H9 (cell line): ENCODE results near the gene KCNJ16. TPM values are rescaled to one million over a fixed set of nuclear protein-coding genes. Genes with fewer than 3 reads are reported as not detected.

Experiments used
- DNase-seq: peaks from one replicate; pipeline ENCODE4 v3.0.0-alpha.2; 2017
- H2AFZ ChIP-seq: one replicate; pipeline ENCODE4 v1.6.1; 2013; ENCODE audit warnings: mild to moderate bottlenecking, low read length, control low read depth, moderate library complexity
- H2AK5ac ChIP-seq: 2 replicates; pipeline ENCODE4 v1.6.1; 2013; ENCODE audit warnings: low read length, control low read depth, mixed read lengths; ENCODE audit not compliant: insufficient read length
- H2BK120ac ChIP-seq: one replicate; pipeline ENCODE4 v1.6.1; 2013; ENCODE audit warnings: low read depth, mild to moderate bottlenecking, low read length, control low read depth, inconsistent platforms; ENCODE audit not compliant: poor library complexity, severe bottlenecking
- H2BK12ac ChIP-seq: 2 replicates; pipeline ENCODE4 v1.6.1; 2013; ENCODE audit warnings: low read length, control low read depth, mixed read lengths, low read depth; ENCODE audit not compliant: insufficient read length
- H2BK15ac ChIP-seq: 2 replicates; pipeline ENCODE4 v1.6.1; 2013; ENCODE audit warnings: low read depth, low read length, control low read depth
- H2BK20ac ChIP-seq: one replicate; pipeline ENCODE4 v1.6.1; 2013; ENCODE audit warnings: low read depth, mild to moderate bottlenecking, low read length, control low read depth, inconsistent platforms; ENCODE audit not compliant: poor library complexity, severe bottlenecking
- H2BK5ac ChIP-seq: 2 replicates; pipeline ENCODE4 v1.6.1; 2013; ENCODE audit warnings: low read length, control low read depth, mixed read lengths; ENCODE audit not compliant: insufficient read length
- H3K14ac ChIP-seq: 2 replicates; pipeline ENCODE4 v1.6.1; 2013; ENCODE audit warnings: low read length, control low read depth; ENCODE audit not compliant: insufficient read depth
- H3K18ac ChIP-seq: 2 replicates; pipeline ENCODE4 v1.6.1; 2013; ENCODE audit warnings: low read depth, mild to moderate bottlenecking, mixed read lengths, low read length, control low read depth; ENCODE audit not compliant: insufficient read length
- H3K23ac ChIP-seq: 2 replicates; pipeline ENCODE4 v1.6.1; 2013; ENCODE audit warnings: low read length, control low read depth, mixed read lengths, low read depth; ENCODE audit not compliant: insufficient read length
- H3K23me2 ChIP-seq: 2 replicates; pipeline ENCODE4 v1.6.1; 2013; ENCODE audit warnings: low read depth, mild to moderate bottlenecking, mixed read lengths, low read length, control low read depth; ENCODE audit not compliant: insufficient read length, poor library complexity, severe bottlenecking
- H3K27ac ChIP-seq: 2 replicates; pipeline ENCODE4 v1.5.1; 2013; ENCODE audit warnings: low read length, control low read depth, mixed read lengths, low read depth; ENCODE audit not compliant: insufficient read length
- H3K27me3 ChIP-seq: 2 replicates; pipeline ENCODE4 v1.6.1; 2013; ENCODE audit warnings: low read length, control low read depth, inconsistent platforms; ENCODE audit not compliant: insufficient read depth
- H3K4ac ChIP-seq: 2 replicates; pipeline ENCODE4 v1.6.1; 2013; ENCODE audit warnings: low read depth, mild to moderate bottlenecking, control low read depth, inconsistent platforms, low read length, moderate library complexity
- H3K4me1 ChIP-seq: 2 replicates; pipeline ENCODE4 v1.6.1; 2013; ENCODE audit warnings: low read length, control low read depth, inconsistent platforms; ENCODE audit not compliant: insufficient read depth
- H3K4me2 ChIP-seq: 2 replicates; pipeline ENCODE4 v1.6.1; 2013; ENCODE audit warnings: low read length, control low read depth, mixed read lengths; ENCODE audit not compliant: insufficient read length, insufficient read depth
- H3K56ac ChIP-seq: 2 replicates; pipeline ENCODE4 v1.6.1; 2013; ENCODE audit warnings: low read depth, mild to moderate bottlenecking, mixed read lengths, low read length, control low read depth; ENCODE audit not compliant: insufficient read length
- H3K79me1 ChIP-seq: 2 replicates; pipeline ENCODE4 v1.6.1; 2013; ENCODE audit warnings: low read depth, mild to moderate bottlenecking, moderate library complexity, low read length, control low read depth, inconsistent platforms; ENCODE audit not compliant: insufficient read depth, poor library complexity, severe bottlenecking
- H3K79me2 ChIP-seq: 2 replicates; pipeline ENCODE4 v1.6.1; 2013; ENCODE audit warnings: low read length, control low read depth, inconsistent platforms; ENCODE audit not compliant: insufficient read depth
- H3K9ac ChIP-seq: 2 replicates; pipeline ENCODE4 v1.6.1; 2013; ENCODE audit warnings: low read length, control low read depth, mixed read lengths; ENCODE audit not compliant: insufficient read length; ENCODE audit errors: extremely low read depth
- H3K9me3 ChIP-seq: one replicate; pipeline ENCODE4 v1.6.1; 2013; ENCODE audit warnings: low read depth, low read length, inconsistent platforms; ENCODE audit not compliant: control insufficient read depth
- H3T11ph ChIP-seq: one replicate; pipeline ENCODE4 v1.6.1; 2013; ENCODE audit warnings: mild to moderate bottlenecking, low read length, control low read depth, inconsistent platforms
- H4K20me1 ChIP-seq: one replicate; pipeline ENCODE4 v1.6.1; 2013; ENCODE audit not compliant: control insufficient read depth, insufficient read length, insufficient read depth
- H4K5ac ChIP-seq: 2 replicates; pipeline ENCODE4 v1.6.1; 2013; ENCODE audit warnings: low read depth, mild to moderate bottlenecking, mixed read lengths, low read length, control low read depth; ENCODE audit not compliant: insufficient read length
- H4K8ac ChIP-seq: replicated peaks from 2 replicates; pipeline ENCODE4 v1.6.1; 2013; ENCODE audit warnings: low read length, control low read depth, mixed read lengths, low read depth; ENCODE audit not compliant: insufficient read length
- H4K91ac ChIP-seq: 2 replicates; pipeline ENCODE4 v1.6.1; 2013; ENCODE audit warnings: low read depth, mild to moderate bottlenecking, moderate library complexity, mixed read lengths, low read length, control low read depth; ENCODE audit not compliant: insufficient read length
- H3K27ac Mint-ChIP-seq, 3 experiments: 2 replicates in 2 of 3; 3 replicates in 1 of 3; pipeline ENCODE4 v1.8.0; 2020 to 2021; ENCODE audit warnings: mixed read lengths in 3 of 3, mild to moderate bottlenecking in 1 of 3, moderate library complexity in 1 of 3
- H3K27me3 Mint-ChIP-seq: 2 replicates; pipeline ENCODE4 v1.8.0; 2021; ENCODE audit warnings: low read depth, mild to moderate bottlenecking, moderate library complexity, mixed read lengths
- H3K36me3 Mint-ChIP-seq, 3 experiments: 2 replicates in 2 of 3; 3 replicates in 1 of 3; pipeline ENCODE4 v1.8.0; 2020 to 2021; ENCODE audit warnings: low read depth in 3 of 3, mixed read lengths in 3 of 3; ENCODE audit not compliant: insufficient read depth in 1 of 3
- H3K4me1 Mint-ChIP-seq, 2 experiments: 2 replicates each; pipeline ENCODE4 v1.8.0; 2020; ENCODE audit warnings: mixed read lengths in 2 of 2
- H3K4me3 Mint-ChIP-seq, 2 experiments: 2 replicates in 1 of 2; 3 replicates in 1 of 2; pipeline ENCODE4 v1.8.0; 2020 to 2021; ENCODE audit warnings: mild to moderate bottlenecking in 2 of 2, mixed read lengths in 2 of 2, moderate library complexity in 1 of 2
- H3K9me3 Mint-ChIP-seq, 2 experiments: 2 replicates in 1 of 2; 3 replicates in 1 of 2; pipeline ENCODE4 v1.8.0; 2020; ENCODE audit warnings: mild to moderate bottlenecking in 2 of 2, mixed read lengths in 2 of 2, moderate library complexity in 1 of 2
- CTCF ChIP-seq: fragments of 200-600 bp; sonication (generic); conservative IDR thresholded peaks from 3 replicates; pipeline ENCODE4 v1.8.0; 2021; ENCODE audit warnings: antibody characterized with exemption, mild to moderate bottlenecking
- WGBS: extraction: QIAGEN DNeasy Blood & Tissue Kit; methylation state at CpG from one replicate; pipeline ENCODE4 v1.1.7; 2013; ENCODE audit warnings: missing lambda C conversion rate, low lambda C conversion rate, mixed read lengths; ENCODE audit not compliant: insufficient read length; ENCODE audit errors: extremely low coverage; 5-methylcytosine and 5-hydroxymethylcytosine counted together
- total RNA-seq: library from RNA; stranded (reverse); gene quantifications from 2 replicates; pipeline ENCODE4 v1.2.1, GENCODE V29; 2021

KCNJ16 gene
- total RNA-seq, 1 experiment from 2014 or later = not detected

DNA sequence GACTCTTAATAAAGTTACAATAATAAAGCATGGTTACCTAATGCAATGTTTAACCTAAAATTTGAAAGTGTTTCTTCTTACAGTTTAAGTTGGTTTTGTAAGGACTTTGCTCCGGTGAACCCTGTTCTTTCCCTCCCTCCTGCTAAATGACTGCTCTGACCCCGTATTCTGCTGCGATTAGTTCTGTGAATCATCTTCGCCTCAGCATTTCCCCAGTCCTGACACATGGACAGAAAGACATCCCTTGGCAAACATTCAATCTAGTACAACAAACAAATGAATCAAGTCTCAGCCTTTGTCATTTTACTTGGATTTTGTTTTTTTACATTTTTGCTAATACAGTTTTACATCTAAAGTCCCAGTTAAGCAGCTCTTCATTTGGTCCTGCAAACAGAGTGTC lies 109.7 kb downstream of the KCNJ16 start:
- no peak overlapping the region for H3K23ac ChIP-seq
- no peak overlapping the region for H4K91ac ChIP-seq
- H3T11ph ChIP-seq = no peak overlapping the region
- no peak overlapping the region for H2BK5ac ChIP-seq
- H3K9me3 Mint-ChIP-seq = no peaks in the 10 kb centered on the region
- H3K18ac ChIP-seq = no peak overlapping the region
- H3K23me2 ChIP-seq = no peaks in the 10 kb centered on the region
- no peak overlapping the region for H2BK120ac ChIP-seq
- H3K14ac ChIP-seq = no peak overlapping the region
- no peaks in the 10 kb centered on the region for H3K79me2 ChIP-seq
- no peak overlapping the region for H3K56ac ChIP-seq
- H4K8ac ChIP-seq = no peak overlapping the region
- H3K27ac Mint-ChIP-seq = no peak overlapping the region
- no peak overlapping the region for H3K4me3 Mint-ChIP-seq
- H3K27ac ChIP-seq = no peak overlapping the region
- WGBS = no CpG with 5 or more reads among the region's 4 CpGs
- no peaks in the 10 kb centered on the region for H3K27me3 Mint-ChIP-seq
- no peaks in the 10 kb centered on the region for H3K27me3 ChIP-seq
- no peak overlapping the region for H3K4ac ChIP-seq
- H2BK12ac ChIP-seq = no peak overlapping the region
- H3K4me2 ChIP-seq = no peak overlapping the region
- H4K5ac ChIP-seq = no peak overlapping the region
- no peaks in the 10 kb centered on the region for H3K36me3 Mint-ChIP-seq
- H2BK15ac ChIP-seq = no peak overlapping the region
- H2AK5ac ChIP-seq = no peak overlapping the region
- no peak overlapping the region for H2AFZ ChIP-seq
- H3K79me1 ChIP-seq = no peaks in the 10 kb centered on the region
- TF ChIP-seq CTCF = no peak
- no peak for DNase-seq
- no peaks in the 10 kb centered on the region for H3K9me3 ChIP-seq
- no peaks in the 10 kb centered on the region; the same call in 1 of the 2 replicates for H3K4me1 ChIP-seq
- H3K9ac ChIP-seq = no peak overlapping the region
- no peaks in the 10 kb centered on the region for H3K4me1 Mint-ChIP-seq
- no peaks in the 10 kb centered on the region for H4K20me1 ChIP-seq
- no peak overlapping the region for H2BK20ac ChIP-seq

Other genes starting within 250 kb of the KCNJ16 start
- gene KCNJ2, start 94.3 kb downstream of the KCNJ16 start, total RNA-seq = 0.15 and 0.29 TPM in 2 replicates